ENCODE data around the gene SLC25A1. TPM values are rescaled to one million over a fixed set of nuclear protein-coding genes. Genes with fewer than 3 reads are reported as not detected.

SLC25A1 gene
- total and polyA plus RNA-seq, 2 experiments from 2014 or later = 141 to 242 TPM

GRCh38 chr22:19197997-19198865 lies 19.7 kb upstream of the SLC25A1 start:
- no peak for DNase-seq (ENCODE audit: low spot score)
- H3K4me1 Mint-ChIP-seq = peaks cover 10% of the 10 kb centered on the region
- H3K27me3 Mint-ChIP-seq (ENCODE audit: insufficient read depth, low read depth, poor library complexity) = peaks cover 11% of the 10 kb centered on the region
- Histone ChIP-seq H4K20me1 (replicated peaks; ENCODE audit: insufficient read depth) (no peaks in the 10 kb centered on the region), H3K27ac (ENCODE audit: low read depth) (no peak overlapping the region), H2AFZ (no peak overlapping the region), H3K36me3 (ENCODE audit: insufficient read depth) (0 out of 2 replicates have a peak, but pooled peaks cover 7% of the 10 kb centered on the region), H3K4me2 (no peak overlapping the region), H3K4me1 (ENCODE audit: insufficient read depth) (no peaks in the 10 kb centered on the region), H3K4me3 (no peak overlapping the region), H3K9me2 (ENCODE audit: insufficient read depth) (no peaks in the 10 kb centered on the region), H3F3A (replicated peaks; ENCODE audit: low read depth) (no peaks in the 10 kb centered on the region), H3K79me2 (replicated peaks; ENCODE audit: insufficient read depth) (no peaks in the 10 kb centered on the region), H3K27me3 (ENCODE audit: insufficient read depth) (no peaks in the 10 kb centered on the region)
- peaks cover 5% of the 10 kb centered on the region; the same call in 1 of the 3 replicates for H3K9me3 Mint-ChIP-seq
- no peak for ATAC-seq
- H3K27ac Mint-ChIP-seq = peak overlapping the region; percentile 61
- no peak overlapping the region; the same call in 2 of the 3 replicates for H3K4me3 Mint-ChIP-seq
- TF ChIP-seq EZH2phosphoT487 (IDR thresholded peaks at IDR 0.05; ENCODE audit: unreplicated experiment) (no peak), EZH2 (IDR thresholded peaks at IDR 0.05; ENCODE audit: low read depth, unreplicated experiment) (no peak), STAT1 (IDR thresholded peaks at IDR 0.05; ENCODE audit: unreplicated experiment) (no peak), ZNF331 (CRISPR knock-in tag; IDR thresholded peaks at IDR 0.05; ENCODE audit: low read depth) (no peak), POLR2AphosphoS5 (IDR thresholded peaks at IDR 0.05; ENCODE audit: low read depth) (no peak), NANOG (IDR thresholded peaks at IDR 0.05; ENCODE audit: borderline replicate concordance) (no peak), ZNF462 (CRISPR knock-in tag; IDR thresholded peaks at IDR 0.05) (no peak), ZNF114 (CRISPR knock-in tag; IDR thresholded peaks at IDR 0.05) (no peak), CTCF (conservative IDR thresholded peaks at IDR 0.05; ENCODE audit: low read depth in 2 of 2) (no peak), ETS1 (IDR thresholded peaks at IDR 0.05) (no peak), REST (IDR thresholded peaks at IDR 0.05; ENCODE audit: unreplicated experiment) (no peak)
- H3K36me3 Mint-ChIP-seq (ENCODE audit: low read depth) = peaks cover 38% of the 10 kb centered on the region

Measured in GM23338 (cell line).